Stimulated activated naive CD8-positive, alpha-beta T cell treated with anti-CD3 and anti-CD28 coated beads, Interleukin-15, amount 100 ng/mL, for 72 hours (primary cell): Measurements from ENCODE around the gene C10orf120.

ENCODE experiments used
- ATAC-seq: fragments of 150-1000 bp; cut with Tn5 transposase; 2 replicates; pipeline ENCODE4 v1.10.0; 2021; ENCODE audit warnings: mild to moderate bottlenecking, moderate library complexity
- DNase-seq, 2 donors: peaks; one replicate each; pipeline ENCODE4 v3.0.0; 2021 to 2022
- H3K27ac Mint-ChIP-seq, 2 donors: one replicate each; pipeline ENCODE4 v1.8.0; 2022; ENCODE audit warnings: mild to moderate bottlenecking in 2 of 2, mixed read lengths in 2 of 2, moderate library complexity in 2 of 2
- H3K27me3 Mint-ChIP-seq: one replicate; pipeline ENCODE4 v1.8.0; 2022; ENCODE audit warnings: mixed read lengths
- H3K4me1 Mint-ChIP-seq: one replicate; pipeline ENCODE4 v1.8.0; 2022; ENCODE audit warnings: mild to moderate bottlenecking, mixed read lengths
- H3K4me3 Mint-ChIP-seq, 2 donors: one replicate each; pipeline ENCODE4 v1.8.0; 2022; ENCODE audit warnings: mild to moderate bottlenecking in 2 of 2, mixed read lengths in 2 of 2, moderate library complexity in 1 of 2
- H3K9me3 Mint-ChIP-seq, 2 donors: one replicate each; pipeline ENCODE4 v1.8.0; 2022; ENCODE audit warnings: mixed read lengths in 2 of 2

Gene C10orf120

DNA sequence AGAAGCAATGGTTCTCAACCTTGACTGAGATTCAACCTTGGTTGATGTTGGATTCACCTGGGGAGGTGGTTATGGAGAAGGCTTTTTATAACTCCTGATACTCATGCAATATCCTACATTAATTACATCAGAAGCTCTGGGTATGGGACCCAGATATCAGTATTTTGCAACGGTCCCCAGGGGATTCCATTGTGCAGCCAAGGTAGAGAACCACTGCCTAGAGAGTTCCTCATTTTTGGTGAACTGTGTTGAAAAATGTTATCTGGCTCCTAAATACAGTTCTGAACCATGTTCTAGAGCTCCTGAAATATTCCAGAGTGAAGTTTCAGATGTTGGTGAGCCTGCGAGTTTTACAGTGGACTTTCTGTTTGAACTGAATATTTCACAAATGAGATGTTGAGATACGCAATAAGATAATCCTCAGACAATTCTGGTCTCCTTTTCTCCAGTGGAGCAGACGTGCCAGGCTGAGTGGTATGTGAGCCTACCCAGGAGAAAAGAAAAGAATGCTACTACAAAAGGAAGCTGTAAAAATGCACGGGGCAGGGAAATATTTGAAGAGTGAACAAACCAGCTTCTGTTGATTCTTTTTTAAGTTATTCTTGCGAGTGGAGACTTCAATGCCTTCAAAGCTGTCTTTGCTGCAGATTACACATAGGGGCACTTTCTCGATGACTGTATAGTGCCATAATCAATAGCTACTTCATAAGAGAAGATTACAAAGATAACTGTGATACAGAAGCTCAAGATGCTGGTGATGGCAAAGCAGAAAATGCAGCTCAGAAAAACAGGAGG is 13.6 kb upstream of the C10orf120 start:
- Mint-ChIP-seq H3K9me3 (no peaks in the 10 kb centered on the region), H3K4me1 (no peaks in the 10 kb centered on the region), H3K27me3 (peaks cover 39% of the 10 kb centered on the region), H3K27ac (no peak overlapping the region), H3K4me3 (no peak overlapping the region)
- no peak for ATAC-seq
- no peak for DNase-seq

DNA sequence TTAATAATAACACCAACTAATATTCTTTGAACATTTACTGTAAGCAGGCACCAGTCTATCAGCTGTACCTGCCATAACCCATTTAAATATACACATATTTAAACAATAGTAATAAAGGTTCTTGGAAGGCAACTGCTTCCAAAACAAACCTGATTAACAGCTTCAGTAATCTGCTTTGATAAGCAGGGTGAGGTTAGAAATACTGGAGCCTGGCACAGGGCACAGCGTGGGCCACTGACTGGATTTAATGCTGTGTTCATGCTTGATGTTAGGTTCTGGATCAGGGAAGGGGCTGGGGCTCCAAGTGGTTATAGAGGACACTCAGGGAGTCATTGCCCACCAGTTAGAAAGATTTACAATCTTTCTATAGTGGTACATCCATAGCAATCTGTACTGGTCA is 10.9 kb upstream of the C10orf120 start:
- H3K27me3 Mint-ChIP-seq = peaks cover 22% of the 10 kb centered on the region
- ATAC-seq (no peak), DNase-seq (no peak)
- H3K4me1 Mint-ChIP-seq = no peaks in the 10 kb centered on the region
- no peak overlapping the region for H3K27ac Mint-ChIP-seq
- H3K9me3 Mint-ChIP-seq = no peaks in the 10 kb centered on the region
- no peak overlapping the region for H3K4me3 Mint-ChIP-seq

DNA sequence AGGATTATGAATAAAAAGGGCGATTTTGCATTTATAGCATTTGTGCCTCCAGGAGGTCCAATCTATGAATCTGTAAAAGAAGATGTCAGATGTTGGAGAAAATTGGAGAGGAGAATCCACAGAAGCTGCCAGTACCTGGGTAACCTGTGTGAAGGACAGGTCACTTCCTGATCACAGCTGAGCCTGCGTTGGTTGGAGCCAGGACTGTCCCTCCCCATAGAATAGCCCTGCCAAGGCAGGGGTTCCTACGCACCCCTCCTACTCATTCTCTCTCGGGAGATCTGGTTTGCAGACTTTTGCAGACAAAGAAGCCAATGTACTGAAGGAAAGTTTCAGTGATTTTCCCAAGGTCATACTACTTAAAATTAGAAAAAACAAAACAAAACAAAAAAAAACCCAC is 10.3 kb upstream of the C10orf120 start:
- ATAC-seq (no peak), DNase-seq (no peak)
- H3K27me3 Mint-ChIP-seq = peaks cover 15% of the 10 kb centered on the region
- no peaks in the 10 kb centered on the region for H3K4me1 Mint-ChIP-seq
- H3K9me3 Mint-ChIP-seq = no peaks in the 10 kb centered on the region
- H3K27ac Mint-ChIP-seq = no peak overlapping the region
- H3K4me3 Mint-ChIP-seq = no peak overlapping the region

DNA sequence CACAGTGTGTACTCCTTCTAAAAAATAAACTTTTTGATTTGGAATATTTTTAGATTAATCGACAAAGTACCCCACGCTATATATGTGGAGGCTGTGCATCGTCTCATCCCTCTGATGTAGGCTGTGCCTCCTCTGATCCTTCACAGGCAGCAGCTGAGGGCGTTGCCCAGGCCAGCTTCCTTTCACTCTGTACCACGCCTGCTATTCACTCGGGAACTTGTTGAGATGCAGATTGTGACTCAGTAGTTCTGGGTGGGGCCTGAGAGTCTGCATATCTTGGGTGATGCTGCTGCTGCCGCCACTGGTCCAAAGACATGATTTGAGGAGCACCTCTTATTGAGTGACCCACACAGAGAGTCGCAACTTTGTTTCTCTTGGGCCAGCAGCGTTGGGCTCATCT is 7.9 kb upstream of the C10orf120 start:
- Mint-ChIP-seq H3K9me3 (no peaks in the 10 kb centered on the region), H3K27me3 (peaks cover 13% of the 10 kb centered on the region), H3K4me1 (no peaks in the 10 kb centered on the region), H3K4me3 (no peak overlapping the region), H3K27ac (no peak overlapping the region)
- ATAC-seq (no peak), DNase-seq (no peak)

DNA sequence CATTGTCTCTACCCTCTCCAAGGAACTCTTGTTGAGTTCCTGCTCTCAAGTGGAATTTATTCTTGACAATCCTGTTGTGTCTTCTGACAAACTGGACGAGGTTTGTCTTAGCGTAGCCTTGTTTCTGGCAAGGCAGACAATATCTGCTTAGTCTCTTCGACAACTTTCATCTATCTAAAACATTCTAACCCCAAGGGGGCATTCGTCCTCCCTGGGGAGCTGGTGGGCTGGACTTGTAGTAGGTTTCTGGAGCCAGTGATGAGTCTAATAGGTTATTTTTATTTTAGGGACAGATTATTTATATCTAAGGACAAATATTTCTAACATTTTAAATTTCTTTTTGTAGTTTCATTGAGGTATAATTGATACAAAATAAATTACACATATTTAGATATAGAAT is 7.3 kb upstream of the C10orf120 start:
- no peaks in the 10 kb centered on the region for H3K4me1 Mint-ChIP-seq
- no peaks in the 10 kb centered on the region for H3K9me3 Mint-ChIP-seq
- no peak for ATAC-seq
- peaks cover 13% of the 10 kb centered on the region for H3K27me3 Mint-ChIP-seq
- DNase-seq = no peak
- H3K4me3 Mint-ChIP-seq = no peak overlapping the region
- no peak overlapping the region for H3K27ac Mint-ChIP-seq

DNA sequence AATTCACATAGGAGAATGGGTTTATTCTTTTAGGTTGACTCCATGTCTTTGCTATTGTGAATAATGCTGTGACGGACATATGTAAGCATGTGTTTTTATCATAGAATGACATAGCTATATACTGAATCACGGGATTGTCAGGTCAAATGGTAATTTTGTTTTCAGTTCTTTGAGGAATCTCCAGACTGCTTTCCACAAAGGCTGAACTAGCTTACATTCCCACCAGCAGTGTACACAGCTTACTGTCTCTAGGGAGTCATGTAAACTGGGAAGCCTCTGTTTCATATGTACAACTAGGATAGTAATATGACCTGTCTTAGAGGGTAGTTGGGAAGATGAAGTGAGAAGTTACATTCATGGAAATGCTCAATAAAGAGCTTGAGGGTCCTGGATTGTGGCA is 6.8 kb upstream of the C10orf120 start:
- Mint-ChIP-seq H3K27me3 (peaks cover 13% of the 10 kb centered on the region), H3K9me3 (no peaks in the 10 kb centered on the region), H3K4me1 (no peaks in the 10 kb centered on the region), H3K4me3 (no peak overlapping the region), H3K27ac (no peak overlapping the region)
- ATAC-seq (no peak), DNase-seq (no peak)

DNA sequence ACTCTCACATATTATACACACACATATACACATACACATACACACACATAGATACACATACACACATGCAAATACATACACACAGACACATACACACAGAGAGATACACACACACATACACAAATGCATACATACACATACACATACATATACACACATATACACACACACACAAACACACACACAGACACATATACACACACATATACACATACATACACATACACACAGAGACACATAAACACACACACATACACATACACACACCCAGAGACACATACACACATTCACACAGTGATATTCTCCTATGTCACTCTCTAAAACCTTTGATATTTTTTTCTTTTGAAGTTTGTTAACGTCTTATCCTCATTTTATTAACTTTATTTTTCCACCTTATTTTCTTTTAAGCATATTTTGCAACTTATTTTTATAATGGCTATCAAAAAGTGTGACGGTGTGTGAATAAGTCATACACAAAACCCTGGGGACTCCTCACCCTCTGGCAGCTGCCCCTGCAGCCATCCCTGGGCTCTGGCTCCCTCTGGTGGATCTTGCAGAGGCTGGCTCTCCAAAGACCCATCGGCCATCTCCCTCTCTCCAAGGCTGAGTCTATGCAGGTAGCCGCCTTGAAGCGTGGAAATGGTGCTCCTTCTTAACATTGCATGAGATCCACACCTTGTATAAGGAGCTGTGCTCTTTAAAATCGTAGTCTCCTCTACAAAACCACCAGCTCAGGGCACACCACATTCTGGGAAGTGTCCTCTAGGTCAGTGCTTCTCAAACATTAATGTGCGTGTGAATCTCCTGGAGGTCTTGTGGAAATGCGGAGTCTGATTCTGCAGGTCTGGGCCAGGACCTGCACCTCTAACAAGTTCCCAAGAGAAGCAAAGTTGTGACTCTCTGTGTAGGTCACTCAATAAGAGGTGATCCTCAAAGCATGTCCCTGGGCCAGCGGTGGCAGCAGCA is 4.1 kb upstream of the C10orf120 start:
- DNase-seq = peak; percentile 45 to 50
- H3K27ac Mint-ChIP-seq = no peak overlapping the region

DNA sequence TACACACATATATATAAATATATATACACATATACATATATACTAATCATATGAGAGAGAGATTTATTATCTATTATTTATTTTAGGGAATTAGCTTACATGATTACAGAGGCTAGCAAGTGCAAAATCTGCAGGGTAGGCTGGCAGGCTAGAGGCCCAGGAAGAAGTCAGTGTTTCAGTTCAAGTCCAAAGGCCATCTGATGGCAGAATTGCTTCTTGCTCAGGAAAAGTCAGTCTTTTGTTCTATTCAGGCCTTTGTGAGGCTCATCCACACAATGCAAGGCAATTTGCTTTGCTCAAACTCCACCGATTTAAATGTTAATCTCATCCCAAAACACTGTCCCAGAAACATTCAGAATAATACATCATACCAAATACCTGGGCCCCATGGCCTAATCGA is 2.6 kb upstream of the C10orf120 start:
- no peak overlapping the region for H3K27ac Mint-ChIP-seq
- H3K9me3 Mint-ChIP-seq = no peaks in the 10 kb centered on the region
- no peak overlapping the region for H3K4me3 Mint-ChIP-seq

More for the DNA sequence above, 4.1 kb upstream of the C10orf120 start:
- Mint-ChIP-seq H3K9me3 (no peaks in the 10 kb centered on the region), H3K4me1 (no peaks in the 10 kb centered on the region), H3K4me3 (no peak overlapping the region), H3K27me3 (peaks cover 8% of the 10 kb centered on the region)
- ATAC-seq = peak; percentile 86

DNA sequence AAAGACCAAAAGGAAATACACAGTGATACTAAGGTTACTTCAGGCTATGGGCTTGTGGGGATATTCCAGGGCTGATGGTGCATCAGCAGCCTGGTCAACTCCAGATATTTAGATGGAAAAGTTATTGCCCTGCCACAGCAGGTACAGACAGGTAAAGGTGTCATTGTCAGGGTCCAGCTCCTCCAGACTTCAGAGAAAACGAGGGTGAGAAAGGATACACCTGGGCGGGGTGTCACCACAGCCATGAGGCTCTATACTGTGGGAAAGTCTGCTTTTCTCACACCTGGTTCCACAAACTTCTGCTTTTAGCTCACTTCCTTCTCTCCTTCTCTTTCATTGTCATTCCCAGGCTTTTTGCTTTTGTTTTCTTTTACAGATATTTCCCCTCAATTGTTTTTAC is 2.0 kb upstream of the C10orf120 start:
- DNase-seq = no peak
- H3K27ac Mint-ChIP-seq = no peak overlapping the region
- no peak for ATAC-seq
- H3K27me3 Mint-ChIP-seq = peaks cover 19% of the 10 kb centered on the region
- no peaks in the 10 kb centered on the region for H3K9me3 Mint-ChIP-seq
- H3K4me1 Mint-ChIP-seq = no peaks in the 10 kb centered on the region
- no peak overlapping the region for H3K4me3 Mint-ChIP-seq

More for the DNA sequence above, 2.6 kb upstream of the C10orf120 start:
- no peaks in the 10 kb centered on the region for H3K4me1 Mint-ChIP-seq
- DNase-seq = no peak
- ATAC-seq = no peak
- peaks cover 17% of the 10 kb centered on the region for H3K27me3 Mint-ChIP-seq

DNA sequence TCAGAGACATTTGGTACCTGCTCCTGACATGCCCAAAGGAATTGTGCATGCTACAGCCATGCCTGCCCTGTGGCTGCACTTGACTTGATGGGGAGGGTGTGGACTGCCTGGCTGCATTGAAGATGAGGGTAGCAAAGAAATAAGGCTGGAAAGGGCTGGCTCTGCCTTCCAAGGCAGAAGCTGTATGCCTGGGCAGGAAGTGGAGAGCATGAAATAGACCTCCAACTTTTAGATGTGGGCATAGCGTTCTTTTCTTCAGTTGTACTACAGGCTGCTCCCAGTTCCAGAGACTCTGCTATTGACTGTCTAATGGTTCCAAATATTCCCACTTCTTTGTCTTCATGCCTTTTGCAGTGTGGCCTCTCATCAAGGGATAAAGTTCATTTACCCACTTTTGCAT is 3.0 kb downstream of the C10orf120 start:
- peaks cover 25% of the 10 kb centered on the region for H3K27me3 Mint-ChIP-seq
- H3K4me3 Mint-ChIP-seq = no peak overlapping the region
- no peak overlapping the region for H3K27ac Mint-ChIP-seq
- ATAC-seq = no peak
- DNase-seq = no peak
- no peaks in the 10 kb centered on the region for H3K9me3 Mint-ChIP-seq
- H3K4me1 Mint-ChIP-seq = no peaks in the 10 kb centered on the region

DNA sequence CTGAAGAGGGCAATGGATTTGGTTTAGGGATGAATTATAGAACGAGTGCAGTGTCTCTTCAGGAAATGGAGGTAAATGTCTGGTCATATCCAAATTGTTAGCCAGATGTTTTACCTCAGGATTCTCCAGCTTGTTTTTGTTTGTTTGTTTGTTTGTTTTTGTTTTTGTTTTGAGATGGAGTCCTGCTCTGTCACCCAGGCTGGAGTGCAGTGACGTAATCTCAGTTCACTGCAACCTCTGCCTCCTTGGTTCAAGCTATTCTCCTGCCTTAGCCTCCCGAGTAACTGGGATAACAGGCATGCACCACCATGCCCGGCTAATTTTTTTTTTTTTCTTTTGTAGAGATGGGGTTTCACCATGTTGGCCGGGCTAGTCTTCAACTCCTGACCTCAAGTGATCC is 6.9 kb downstream of the C10orf120 start:
- Mint-ChIP-seq H3K9me3 (no peaks in the 10 kb centered on the region), H3K27ac (no peak overlapping the region), H3K4me3 (no peak overlapping the region), H3K4me1 (no peaks in the 10 kb centered on the region), H3K27me3 (peaks cover 19% of the 10 kb centered on the region)
- DNase-seq (no peak), ATAC-seq (no peak)

DNA sequence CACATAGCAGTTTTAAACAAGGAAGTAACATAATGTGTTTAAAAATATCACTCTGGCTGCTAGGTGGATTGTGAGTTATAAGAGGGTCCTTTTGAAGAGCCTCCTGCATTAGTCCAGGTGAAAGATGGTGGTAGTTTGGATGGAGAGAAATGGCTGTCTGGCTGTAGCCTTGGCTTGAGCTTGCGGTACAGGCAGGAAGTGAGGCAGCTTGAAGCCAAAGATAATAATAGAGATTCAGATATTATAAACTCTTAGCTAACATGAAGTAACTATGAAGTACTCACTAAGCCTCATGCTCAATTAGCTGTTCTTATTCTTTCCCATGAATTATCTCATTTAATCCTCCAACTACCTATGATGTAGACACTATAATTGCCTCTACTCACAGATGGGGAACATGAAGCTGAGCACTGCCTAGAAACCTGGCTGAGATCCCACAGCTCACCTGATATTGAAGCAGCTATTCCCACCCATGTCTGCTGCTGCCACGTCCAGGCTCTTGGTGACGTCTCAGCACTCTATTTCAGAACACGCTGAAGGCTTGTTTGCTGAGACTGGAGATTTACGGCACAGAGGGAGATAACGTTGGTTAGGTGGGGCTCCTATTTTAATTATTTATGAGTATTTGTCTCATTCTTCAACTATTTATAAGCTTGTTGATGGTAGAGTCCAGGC is 10.4 kb downstream of the C10orf120 start:
- Mint-ChIP-seq H3K4me1 (no peaks in the 10 kb centered on the region), H3K27me3 (peaks cover 31% of the 10 kb centered on the region), H3K4me3 (no peak overlapping the region), H3K9me3 (no peaks in the 10 kb centered on the region), H3K27ac (no peak overlapping the region)
- DNase-seq (no peak), ATAC-seq (no peak)

DNA sequence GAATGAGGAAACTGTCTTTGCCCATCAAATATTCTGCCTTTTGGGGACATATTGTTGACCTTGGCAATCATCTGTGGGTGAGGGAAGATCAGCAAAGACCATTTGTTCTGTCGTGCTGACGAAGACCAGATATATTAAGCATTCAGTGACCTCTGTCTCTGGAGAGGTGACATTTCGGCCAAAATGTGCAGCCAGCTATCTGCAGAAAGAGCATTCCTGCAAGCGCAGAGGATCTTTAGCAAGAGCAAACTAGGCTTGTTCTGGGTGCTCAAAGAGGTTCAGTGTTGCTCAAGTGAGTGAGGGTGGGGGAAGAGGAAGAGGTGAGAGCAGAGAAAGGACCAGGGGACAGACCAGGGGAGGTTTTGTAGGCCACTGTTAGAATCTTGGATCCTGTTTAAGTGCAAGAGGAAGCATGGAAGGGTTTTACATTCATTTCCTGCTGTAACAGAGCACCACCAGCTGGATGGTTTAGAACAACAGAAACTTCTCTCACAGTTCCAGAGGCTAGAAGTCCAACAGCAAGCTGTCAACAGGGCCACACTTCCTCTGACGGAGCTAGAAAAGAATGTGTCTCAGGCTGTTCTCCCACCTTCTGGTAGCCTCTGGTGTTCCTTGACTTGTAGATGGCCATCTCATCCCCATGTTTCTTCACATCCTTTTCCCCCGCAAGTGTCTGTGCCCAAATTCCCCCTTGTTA is 11.2 kb downstream of the C10orf120 start:
- no peaks in the 10 kb centered on the region for H3K9me3 Mint-ChIP-seq
- H3K4me3 Mint-ChIP-seq = no peak overlapping the region
- DNase-seq (no peak), ATAC-seq (no peak)
- H3K27ac Mint-ChIP-seq = no peak overlapping the region
- no peaks in the 10 kb centered on the region for H3K4me1 Mint-ChIP-seq
- peaks cover 39% of the 10 kb centered on the region for H3K27me3 Mint-ChIP-seq

DNA sequence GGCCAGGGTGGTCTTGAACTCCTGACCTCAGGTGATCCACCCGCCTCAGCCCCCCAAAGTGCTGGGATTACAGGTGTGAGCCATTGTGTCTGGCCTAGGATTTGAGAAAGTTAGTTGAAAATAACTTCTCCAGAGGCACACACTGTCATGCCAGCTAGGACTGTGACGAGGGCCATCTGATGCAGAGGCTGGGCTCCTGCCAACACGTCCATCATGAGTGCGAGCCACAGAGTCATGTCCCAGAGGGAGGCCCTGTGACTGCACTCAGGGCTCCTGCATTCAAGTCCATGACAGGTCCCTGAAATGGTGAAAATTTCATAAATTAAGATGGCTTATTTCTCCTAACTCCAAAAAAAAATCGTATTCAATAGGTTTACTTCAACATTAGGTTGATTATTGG is 17.1 kb downstream of the C10orf120 start:
- Mint-ChIP-seq H3K4me1 (no peaks in the 10 kb centered on the region), H3K27ac (no peak overlapping the region), H3K4me3 (no peak overlapping the region), H3K27me3 (peaks cover 49% of the 10 kb centered on the region), H3K9me3 (no peaks in the 10 kb centered on the region)
- no peak for DNase-seq
- ATAC-seq = no peak

DNA sequence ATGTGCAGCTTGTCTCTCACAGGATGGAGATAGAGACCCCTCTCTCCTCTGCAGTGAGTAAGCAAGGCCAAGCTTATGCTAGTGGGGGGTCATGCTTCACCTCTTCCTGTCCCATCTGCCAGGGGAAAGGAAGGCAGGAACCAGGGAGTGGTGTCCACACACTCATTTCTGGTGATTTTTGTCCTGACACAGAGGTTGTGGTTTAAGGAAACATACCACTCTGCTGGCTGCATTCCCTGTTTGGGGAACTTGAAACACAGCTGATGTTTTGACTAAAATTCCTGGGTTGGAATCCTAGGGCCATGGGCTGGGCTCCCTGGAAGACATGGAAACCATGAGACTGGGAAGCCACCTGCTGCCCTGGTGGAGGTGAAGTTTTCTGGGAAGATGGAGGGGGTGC is 21.4 kb downstream of the C10orf120 start:
- Mint-ChIP-seq H3K27ac (no peak overlapping the region), H3K27me3 (peaks cover 32% of the 10 kb centered on the region), H3K4me3 (no peak overlapping the region), H3K9me3 (no peaks in the 10 kb centered on the region), H3K4me1 (no peaks in the 10 kb centered on the region)
- DNase-seq (no peak), ATAC-seq (no peak)
